Effector memory CD8-positive, alpha-beta T cell (primary cell): ENCODE data around the gene JAM3.

ENCODE experiments used
- ATAC-seq: fragments of 150-1000 bp; cut with Tn5 transposase; replicated peaks from 2 replicates; pipeline ENCODE4 v1.10.0; 2021; ENCODE audit warnings: mild to moderate bottlenecking, moderate library complexity
- DNase-seq, 3 experiments: peaks; one replicate each; pipeline ENCODE4 v3.0.0; 2021
- H3K27ac Mint-ChIP-seq, 2 donors: one replicate each; pipeline ENCODE4 v1.8.0; 2022; ENCODE audit warnings: mild to moderate bottlenecking in 2 of 2, mixed read lengths in 2 of 2, moderate library complexity in 2 of 2
- H3K27me3 Mint-ChIP-seq, 2 donors: one replicate each; pipeline ENCODE4 v1.8.0; 2022; ENCODE audit warnings: mixed read lengths in 2 of 2
- H3K36me3 Mint-ChIP-seq: one replicate; pipeline ENCODE4 v1.8.0; 2022; ENCODE audit warnings: mild to moderate bottlenecking, moderate library complexity, mixed read lengths; ENCODE audit not compliant: insufficient read depth
- H3K4me1 Mint-ChIP-seq, 2 donors: one replicate each; pipeline ENCODE4 v1.8.0; 2022; ENCODE audit warnings: low read depth in 2 of 2, mixed read lengths in 2 of 2
- H3K4me3 Mint-ChIP-seq, 2 donors: one replicate each; pipeline ENCODE4 v1.8.0; 2022; ENCODE audit warnings: mild to moderate bottlenecking in 2 of 2, mixed read lengths in 2 of 2, moderate library complexity in 2 of 2
- H3K9me3 Mint-ChIP-seq, 2 donors: one replicate each; pipeline ENCODE4 v1.8.0; 2022; ENCODE audit warnings: mixed read lengths in 2 of 2

Gene JAM3

DNA sequence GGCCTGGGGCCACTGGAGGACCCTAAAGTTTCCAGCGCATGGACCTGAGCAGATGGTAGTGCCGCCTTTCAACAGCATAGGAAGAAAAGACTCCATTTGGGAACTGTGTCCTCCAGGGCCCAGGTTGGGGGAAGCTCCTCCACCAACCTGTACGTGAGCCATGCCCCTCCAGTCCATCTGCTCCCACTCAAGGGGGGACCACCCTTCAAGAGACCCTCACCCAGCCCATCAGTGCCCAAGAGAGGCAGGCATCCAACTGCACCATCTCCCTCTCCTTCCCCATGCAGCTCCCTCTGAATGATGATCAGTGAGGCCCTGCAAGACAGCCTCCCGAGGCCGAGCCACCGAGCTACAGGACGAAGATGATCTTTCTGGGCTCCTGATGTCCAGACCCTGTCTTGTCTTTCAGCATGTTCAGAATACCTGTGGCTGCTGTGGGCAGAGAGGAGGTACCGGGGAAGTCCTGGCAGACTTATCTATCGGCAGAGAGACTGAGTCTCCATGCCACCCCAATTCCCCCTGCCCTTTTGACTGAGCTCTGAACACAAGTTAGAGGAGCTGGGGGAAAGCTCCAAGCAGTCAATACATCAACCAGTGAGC, 25.0 kb upstream of the JAM3 start:
- Mint-ChIP-seq H3K4me3 (no peak overlapping the region), H3K4me1 (no peaks in the 10 kb centered on the region), H3K27me3 (peaks cover 26 to 45% of the 10 kb centered on the region in 2 donors), H3K27ac (no peak overlapping the region), H3K36me3 (no peaks in the 10 kb centered on the region), H3K9me3 (no peaks in the 10 kb centered on the region)
- ATAC-seq (no peak), DNase-seq (no peak)

DNA sequence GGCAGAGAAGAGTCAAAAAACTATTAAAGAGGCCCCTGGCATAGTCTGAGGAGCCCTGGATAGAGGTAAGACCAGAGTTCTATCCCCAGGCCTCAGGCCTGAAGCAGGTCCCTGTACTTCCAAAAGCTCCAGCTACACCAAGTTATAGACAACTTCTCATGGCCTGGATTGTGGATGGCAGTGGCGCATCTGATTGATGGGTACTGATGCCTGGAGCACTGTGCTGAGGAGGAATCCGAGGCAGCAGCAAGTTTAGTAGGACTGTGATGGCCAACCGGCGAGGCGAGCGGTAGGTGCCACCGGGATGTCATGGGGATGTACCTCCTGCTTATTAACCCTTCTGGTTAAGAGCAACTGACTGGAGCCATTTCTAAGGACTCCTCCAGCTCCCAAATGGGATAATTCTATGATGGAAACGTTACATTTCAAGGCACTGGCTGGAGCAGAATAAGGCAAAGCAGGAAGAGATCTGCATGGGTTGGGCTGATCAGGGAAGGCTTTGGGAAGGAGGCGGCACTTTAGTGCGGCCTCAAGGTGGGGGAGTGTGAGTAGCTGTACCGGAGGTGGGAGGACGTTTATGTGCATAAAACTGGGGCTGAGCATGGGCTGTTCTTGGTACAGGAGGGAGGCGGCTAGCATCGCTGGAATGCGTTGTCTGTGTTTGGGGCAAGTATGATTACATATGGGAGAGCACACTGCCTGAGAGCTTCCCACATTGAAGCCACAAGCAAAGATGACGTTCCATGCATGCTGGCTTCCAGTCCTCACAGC, 24.2 kb upstream of the JAM3 start:
- H3K4me1 Mint-ChIP-seq: no peaks in the 10 kb centered on the region
- no peak overlapping the region for H3K27ac Mint-ChIP-seq
- H3K36me3 Mint-ChIP-seq: peaks cover 4% of the 10 kb centered on the region
- no peaks in the 10 kb centered on the region for H3K9me3 Mint-ChIP-seq
- no peak for ATAC-seq
- no peak for DNase-seq
- H3K27me3 Mint-ChIP-seq: peaks cover 34 to 53% of the 10 kb centered on the region in 2 donors
- no peak overlapping the region for H3K4me3 Mint-ChIP-seq

- ATAC-seq (no peak), DNase-seq (no peak)
- H3K36me3 Mint-ChIP-seq: peaks cover 9% of the 10 kb centered on the region
- H3K4me1 Mint-ChIP-seq: peaks cover 0 to 4% of the 10 kb centered on the region in 2 donors
- no peaks in the 10 kb centered on the region for H3K9me3 Mint-ChIP-seq
- peak overlapping the region in 1 of 2 donors; percentile 35 for H3K27ac Mint-ChIP-seq
- H3K4me3 Mint-ChIP-seq: no peak overlapping the region
- H3K27me3 Mint-ChIP-seq: peaks cover 41 to 61% of the 10 kb centered on the region in 2 donors
Observed at GRCh38 chr11:134045799-134046635, 22.9 kb upstream of the JAM3 start.

DNA sequence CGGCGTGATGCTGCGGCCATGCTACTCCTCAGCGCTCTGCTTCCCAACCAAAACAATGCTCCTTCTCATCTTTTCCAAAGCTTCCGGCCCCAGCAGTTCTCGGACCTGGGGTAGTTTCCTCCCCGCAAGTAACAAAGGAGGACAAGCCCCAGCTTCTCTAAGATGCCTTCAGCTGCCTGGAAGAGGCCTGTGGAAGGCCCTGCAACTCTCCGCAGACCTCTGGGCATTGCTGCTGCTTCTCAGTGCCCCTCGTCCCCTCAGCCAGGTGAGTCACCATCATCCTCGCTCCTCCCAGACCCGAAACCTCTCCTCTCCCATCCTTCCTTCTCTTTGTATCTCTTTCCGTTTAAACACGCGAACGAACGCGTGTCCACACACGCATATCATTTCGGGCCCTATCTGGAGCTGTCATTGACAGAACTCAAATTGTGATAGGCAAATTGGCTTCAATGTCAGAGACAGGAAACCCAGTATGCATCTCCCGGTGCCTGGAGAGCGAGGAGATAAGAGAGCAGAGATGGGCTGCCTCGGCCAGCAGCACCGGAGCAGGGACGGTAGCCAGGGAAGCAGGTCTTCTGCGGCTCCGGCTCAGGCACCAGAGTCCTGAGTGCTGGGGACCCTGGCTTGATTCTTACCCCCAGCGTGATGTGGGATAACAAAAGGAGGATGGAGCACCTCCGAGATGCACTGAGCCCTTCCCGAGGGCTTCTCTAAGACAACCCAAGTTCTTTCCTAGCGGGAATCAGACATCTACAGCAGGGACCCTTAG, 22.0 kb upstream of the JAM3 start:
- ATAC-seq: no peak
- Mint-ChIP-seq H3K9me3 (no peaks in the 10 kb centered on the region), H3K4me1 (peaks cover 0 to 4% of the 10 kb centered on the region in 2 donors), H3K27me3 (peaks cover 41 to 61% of the 10 kb centered on the region in 2 donors), H3K27ac (peak overlapping the region in 1 of 2 donors; percentile 35), H3K36me3 (peaks cover 9% of the 10 kb centered on the region), H3K4me3 (no peak overlapping the region)
- DNase-seq: no peak

DNA sequence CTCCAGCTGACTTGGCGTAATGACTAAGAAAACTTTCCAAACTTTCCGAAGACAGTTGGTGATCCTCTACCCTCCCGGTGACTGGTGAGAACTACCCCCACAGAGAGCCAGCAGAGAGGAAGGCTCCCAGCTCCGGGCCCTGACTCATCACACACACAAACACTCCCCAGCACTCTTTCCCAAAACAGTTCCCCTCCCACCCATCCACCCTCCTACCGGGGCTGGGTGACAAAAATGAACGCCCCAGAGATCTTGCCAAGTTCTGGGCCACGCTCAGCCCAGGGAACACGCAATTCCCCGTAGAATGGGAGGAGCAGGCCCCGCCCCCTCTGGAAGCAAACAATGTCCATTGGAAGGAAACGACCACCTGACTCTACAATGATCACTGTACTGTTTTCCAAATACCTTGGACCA, 21.3 kb upstream of the JAM3 start:
- peaks cover 0 to 4% of the 10 kb centered on the region in 2 donors for H3K4me1 Mint-ChIP-seq
- H3K27me3 Mint-ChIP-seq: peaks cover 41 to 64% of the 10 kb centered on the region in 2 donors
- DNase-seq (no peak), ATAC-seq (no peak)
- H3K9me3 Mint-ChIP-seq: no peaks in the 10 kb centered on the region
- H3K27ac Mint-ChIP-seq: peak overlapping the region in 1 of 2 donors; percentile 24
- no peak overlapping the region for H3K4me3 Mint-ChIP-seq
- peaks cover 9% of the 10 kb centered on the region for H3K36me3 Mint-ChIP-seq

DNA sequence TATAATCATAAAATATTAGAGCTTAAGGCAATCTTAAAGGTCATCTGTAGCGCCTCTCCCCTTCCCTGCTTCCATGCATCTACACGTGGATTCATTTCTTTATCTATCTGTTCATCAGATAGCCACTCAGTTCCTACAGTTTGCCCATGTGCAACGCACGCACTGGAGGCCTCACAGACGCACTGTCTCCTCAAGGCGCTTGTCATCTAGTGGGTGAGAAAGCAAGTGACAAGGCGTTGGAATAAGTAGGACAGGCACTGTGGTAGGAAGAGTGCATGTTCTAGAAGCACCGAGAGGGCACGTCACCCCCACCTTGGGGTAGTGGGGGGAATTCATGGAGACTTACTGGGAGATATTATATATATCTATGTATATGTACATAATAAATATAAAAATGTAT, 20.8 kb upstream of the JAM3 start:
- Mint-ChIP-seq H3K36me3 (peaks cover 9% of the 10 kb centered on the region), H3K4me3 (no peak overlapping the region), H3K4me1 (peaks cover 0 to 4% of the 10 kb centered on the region in 2 donors), H3K27me3 (peaks cover 42 to 68% of the 10 kb centered on the region in 2 donors), H3K27ac (peak overlapping the region in 1 of 2 donors; percentile 24), H3K9me3 (no peaks in the 10 kb centered on the region)
- DNase-seq (no peak), ATAC-seq (no peak)

GRCh38 chr11:134049303-134049702, 19.6 kb upstream of the JAM3 start:
- Mint-ChIP-seq H3K36me3 (peaks cover 9% of the 10 kb centered on the region), H3K27ac (no peak overlapping the region), H3K27me3 (peaks cover 50 to 78% of the 10 kb centered on the region in 2 donors), H3K9me3 (no peaks in the 10 kb centered on the region), H3K4me1 (peaks cover 0 to 4% of the 10 kb centered on the region in 2 donors), H3K4me3 (no peak overlapping the region)
- DNase-seq (no peak), ATAC-seq (no peak)

- DNase-seq (peak; percentile 66 to 73 (median 70)), ATAC-seq (peak; percentile 98)
- Mint-ChIP-seq H3K4me3 (no peak overlapping the region), H3K36me3 (peaks cover 9% of the 10 kb centered on the region), H3K4me1 (peaks cover 0 to 4% of the 10 kb centered on the region in 2 donors), H3K9me3 (no peaks in the 10 kb centered on the region), H3K27ac (no peak overlapping the region), H3K27me3 (peaks cover 56 to 77% of the 10 kb centered on the region in 2 donors)
Observed at GRCh38 chr11:134050541-134051383, 18.1 kb upstream of the JAM3 start.

DNA sequence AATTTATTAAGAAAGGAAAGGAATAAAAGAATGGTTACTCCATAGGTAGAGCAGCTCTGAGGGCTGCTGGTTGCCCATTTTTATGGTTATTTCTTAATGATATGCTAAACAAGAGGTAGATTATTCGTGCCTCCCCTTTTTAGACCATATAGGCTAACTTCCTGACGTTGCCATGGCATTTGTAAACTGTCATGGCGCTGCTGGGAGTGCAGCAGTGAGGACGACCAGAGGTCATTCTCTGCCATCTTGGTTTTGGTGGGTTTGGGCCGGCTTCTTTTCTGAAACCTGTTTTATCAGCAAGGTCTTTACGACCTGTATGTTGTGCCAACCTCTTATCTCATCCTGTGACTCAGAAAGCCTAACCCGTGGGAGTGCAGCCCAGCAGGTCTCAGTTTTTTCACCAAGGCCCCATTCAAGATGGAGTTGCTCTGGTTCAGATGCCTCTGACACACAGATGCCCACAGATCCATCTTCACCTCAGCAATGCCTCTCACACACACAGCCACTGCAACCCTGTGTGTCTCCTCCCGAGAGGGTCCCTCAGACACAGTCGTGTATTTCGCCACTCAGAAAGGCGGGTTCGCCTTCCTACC, 16.4 kb upstream of the JAM3 start:
- DNase-seq (no peak), ATAC-seq (no peak)
- peaks cover 0 to 4% of the 10 kb centered on the region in 2 donors for H3K4me1 Mint-ChIP-seq
- peaks cover 9% of the 10 kb centered on the region for H3K36me3 Mint-ChIP-seq
- no peaks in the 10 kb centered on the region for H3K9me3 Mint-ChIP-seq
- H3K27ac Mint-ChIP-seq: no peak overlapping the region
- H3K4me3 Mint-ChIP-seq: no peak overlapping the region
- H3K27me3 Mint-ChIP-seq: peaks cover 51 to 75% of the 10 kb centered on the region in 2 donors

DNA sequence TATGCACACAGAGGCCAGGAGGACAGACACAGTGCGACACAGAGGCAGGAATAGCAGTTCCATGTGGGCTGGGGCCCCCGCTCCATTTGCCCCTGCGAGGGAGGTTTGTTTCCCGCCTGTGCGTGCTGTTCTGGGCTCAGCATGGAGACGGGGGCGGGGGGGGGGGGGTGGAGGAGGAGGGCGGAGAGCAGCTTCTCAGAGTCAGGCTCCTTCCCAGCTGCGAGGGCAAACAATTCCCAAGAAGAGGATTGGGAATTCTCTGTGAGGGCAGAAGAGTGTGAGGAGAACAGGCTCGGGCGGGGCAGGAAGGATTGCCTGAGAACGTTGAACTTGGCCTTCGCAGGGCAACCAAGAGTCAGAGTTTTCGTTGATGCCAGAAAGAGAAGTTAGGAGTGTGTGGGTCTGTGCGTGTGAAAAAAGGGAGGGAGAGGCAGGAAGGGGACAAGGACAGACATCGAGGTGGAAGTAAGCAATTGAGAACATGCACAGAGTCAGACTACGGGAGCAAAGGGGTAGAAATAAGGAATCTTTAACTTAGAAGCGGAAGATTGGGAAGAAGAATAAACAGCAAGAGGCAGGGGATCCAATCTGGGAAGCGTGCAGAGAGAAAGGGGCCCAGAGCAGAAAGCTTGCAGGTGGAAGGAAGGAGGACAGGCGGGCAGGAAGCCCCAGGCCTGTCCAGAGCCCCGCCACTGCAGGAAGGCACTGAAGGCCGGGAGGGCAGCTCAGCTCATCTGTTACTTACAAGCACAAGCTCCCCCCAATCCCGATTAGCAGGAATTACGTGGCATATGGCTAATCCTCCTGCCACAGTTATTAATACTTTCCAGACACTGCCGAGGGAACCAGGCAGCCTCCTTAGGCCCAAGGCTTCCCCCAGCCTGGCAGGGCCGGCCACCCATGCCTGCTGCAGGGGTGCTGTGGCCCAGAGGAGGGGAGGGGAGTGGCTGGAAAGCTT, 15.6 kb upstream of the JAM3 start:
- Mint-ChIP-seq H3K27me3 (peaks cover 50 to 75% of the 10 kb centered on the region in 2 donors), H3K4me1 (peaks cover 4 to 8% of the 10 kb centered on the region in 2 donors), H3K9me3 (no peaks in the 10 kb centered on the region), H3K27ac (no peak overlapping the region), H3K4me3 (no peak overlapping the region), H3K36me3 (peaks cover 9% of the 10 kb centered on the region)
- no peak for ATAC-seq
- no peak for DNase-seq

GRCh38 chr11:134055029-134055428, 13.8 kb upstream of the JAM3 start:
- H3K4me3 Mint-ChIP-seq: no peak overlapping the region
- H3K27ac Mint-ChIP-seq: no peak overlapping the region
- H3K27me3 Mint-ChIP-seq: peaks cover 47 to 75% of the 10 kb centered on the region in 2 donors
- no peak for DNase-seq
- no peaks in the 10 kb centered on the region for H3K9me3 Mint-ChIP-seq
- H3K36me3 Mint-ChIP-seq: peaks cover 4% of the 10 kb centered on the region
- H3K4me1 Mint-ChIP-seq: peaks cover 6 to 9% of the 10 kb centered on the region in 2 donors
- no peak for ATAC-seq
